HTR-8/SVneo (cell line): ENCODE data around the gene DNAL4.
A peak's percentile ranks its signal among the peaks of the same experiment; 100 is the strongest.

Source experiments
- DNase-seq: peaks from one replicate; pipeline ENCODE4 v3.0.0; 2011; ENCODE audit warnings: low spot score, mixed read lengths; ENCODE audit not compliant: insufficient read length
- FAIRE-seq: peaks from 2 replicates; lab custom pipeline; 2011; peaks lifted over from hg19 to GRCh38; lab: Jason Lieb, UNC

The DNAL4 gene

GRCh38 chr22:38793721-38794466 is at the start of gene DNAL4:
TSS of gene DNAL4 (minus strand) at chr22:38794143. CDS start at chr22:38782731, 11,412 bp downstream.
- DNase-seq (peak; percentile 94), FAIRE-seq (peak; percentile 49)

- DNase-seq: peak; percentile 61
- peak; percentile 69 for FAIRE-seq
Observed at GRCh38 chr22:38843201-38843656, 49.3 kb upstream of the DNAL4 start.

GRCh38 chr22:38842512-38843200 is 48.7 kb upstream of the DNAL4 start:
- FAIRE-seq: no peak
- DNase-seq: no peak

- FAIRE-seq (no peak), DNase-seq (no peak)
Observed at GRCh38 chr22:38841635-38842034, 47.7 kb upstream of the DNAL4 start.

GRCh38 chr22:38841211-38841610 is 47.3 kb upstream of the DNAL4 start:
- DNase-seq (no peak), FAIRE-seq (no peak)

GRCh38 chr22:38840129-38840528 is 46.2 kb upstream of the DNAL4 start:
- no peak for FAIRE-seq
- no peak for DNase-seq

- FAIRE-seq (no peak), DNase-seq (no peak)
Observed at GRCh38 chr22:38839686-38840085, 45.7 kb upstream of the DNAL4 start.

- DNase-seq: no peak
- FAIRE-seq: no peak
Observed at GRCh38 chr22:38837414-38837928, 43.5 kb upstream of the DNAL4 start.

GRCh38 chr22:38835888-38836301 is 42.0 kb upstream of the DNAL4 start:
- DNase-seq (peak; percentile 34), FAIRE-seq (peak; percentile 31)

- FAIRE-seq (no peak), DNase-seq (no peak)
Observed at GRCh38 chr22:38834991-38835390, 41.0 kb upstream of the DNAL4 start.

- FAIRE-seq: no peak
- no peak for DNase-seq
Observed at GRCh38 chr22:38834215-38834953, 40.4 kb upstream of the DNAL4 start.

- FAIRE-seq (no peak), DNase-seq (no peak)
Observed at GRCh38 chr22:38833061-38833460, 39.1 kb upstream of the DNAL4 start.

GRCh38 chr22:38832005-38832978 is 38.3 kb upstream of the DNAL4 start:
- DNase-seq: no peak
- no peak for FAIRE-seq

GRCh38 chr22:38831166-38831945 is 37.4 kb upstream of the DNAL4 start:
- DNase-seq: no peak
- FAIRE-seq: no peak

- FAIRE-seq (no peak), DNase-seq (no peak)
Observed at GRCh38 chr22:38830845-38831108, 36.8 kb upstream of the DNAL4 start.

- DNase-seq: no peak
- FAIRE-seq: no peak
Observed at GRCh38 chr22:38830026-38830844, 36.3 kb upstream of the DNAL4 start.

- DNase-seq (no peak), FAIRE-seq (no peak)
Observed at GRCh38 chr22:38829485-38829884, 35.5 kb upstream of the DNAL4 start.

- no peak for FAIRE-seq
- DNase-seq: no peak
Observed at GRCh38 chr22:38828616-38829205, 34.8 kb upstream of the DNAL4 start.
